ENCODE results near the gene EYA2. TPM values are rescaled to one million over a fixed set of nuclear protein-coding genes. Genes with fewer than 3 reads are reported as not detected.
"Not testable (repeated sequence)": the region's sequence is repeated elsewhere in the genome, so short reads cannot be mapped to it uniquely, and the experiment has no call there.

Gene EYA2
- total RNA-seq, 2 donors from 2014 or later, result 3.0 to 5.1 TPM

GRCh38 chr20:47196091-47197081 is 301.7 kb downstream of the EYA2 start:
- DNase-seq (peak; percentile 76), ATAC-seq (peak; percentile 82 to 86)
- intact Hi-C loops (cut with DNase I), result loop anchor here (1.0 to 5.0 kb wide), 2 partner anchors 186 to 188 kb away; no protein-coding TSS in a partner anchor

GRCh38 chr20:47198254-47198671 is 303.6 kb downstream of the EYA2 start:
- intact Hi-C loops (cut with DNase I), result loop anchor here in 1 of 2 donors (5.0 kb wide), 1 partner anchor 184 kb away; no protein-coding TSS in a partner anchor
- no peak for DNase-seq
- ATAC-seq, result no peak

- no peak for ATAC-seq
- DNase-seq, result no peak
- intact Hi-C loops (cut with DNase I), result loop anchor here in 1 of 2 donors (5.0 kb wide), 1 partner anchor 183 kb away; no protein-coding TSS in a partner anchor
Measured at GRCh38 chr20:47198996-47199552, 304.4 kb downstream of the EYA2 start.

- ATAC-seq (no peak), DNase-seq (no peak)
- intact Hi-C loops (cut with DNase I), result loop anchor here (5.0 to 10.0 kb wide), 2 partner anchors 421 to 424 kb away; no protein-coding TSS in a partner anchor
Measured at GRCh38 chr20:47201074-47201730, 306.6 kb downstream of the EYA2 start.

- DNase-seq (no peak), ATAC-seq (no peak)
- intact Hi-C loops (cut with DNase I), result loop anchor here (5.0 to 10.0 kb wide), 2 partner anchors 419 to 422 kb away; no protein-coding TSS in a partner anchor
Measured at GRCh38 chr20:47202733-47203667, 308.4 kb downstream of the EYA2 start.

- intact Hi-C loops (cut with DNase I), result loop anchor here (5.0 to 10.0 kb wide), 2 partner anchors 418 to 421 kb away; no protein-coding TSS in a partner anchor
- ATAC-seq, result no peak
Measured at GRCh38 chr20:47204008-47204849, 309.6 kb downstream of the EYA2 start.

GRCh38 chr20:47204850-47205122 is 310.1 kb downstream of the EYA2 start:
- not testable (repeated sequence) for ATAC-seq, DNase-seq
- intact Hi-C loops (cut with DNase I), result loop anchor here (5.0 to 10.0 kb wide), 2 partner anchors 418 to 420 kb away; no protein-coding TSS in a partner anchor

More at GRCh38 chr20:47204008-47204849, 309.6 kb downstream of the EYA2 start:
- DNase-seq, result no peak

- ATAC-seq (peak; percentile 83 to 86), DNase-seq (peak; percentile 59)
- intact Hi-C loops (cut with DNase I), result loop anchor here in 1 of 2 donors (10.0 kb wide), 1 partner anchor 419 kb away; no protein-coding TSS in a partner anchor
Measured at GRCh38 chr20:47205577-47206123, 311.0 kb downstream of the EYA2 start.

GRCh38 chr20:47206552-47206951 is 311.9 kb downstream of the EYA2 start:
- intact Hi-C loops (cut with DNase I), result loop anchor here in 1 of 2 donors (10.0 kb wide), 1 partner anchor 418 kb away; no protein-coding TSS in a partner anchor
- ATAC-seq, DNase-seq: not testable (repeated sequence)

GRCh38 chr20:47206962-47207641 is 312.5 kb downstream of the EYA2 start:
- no peak for ATAC-seq

GRCh38 chr20:47208534-47209174 is 314.0 kb downstream of the EYA2 start:
- intact Hi-C loops (cut with DNase I), result loop anchor here in 1 of 2 donors (10.0 kb wide), 1 partner anchor 416 kb away; no protein-coding TSS in a partner anchor
- DNase-seq (no peak), ATAC-seq (no peak)

More at GRCh38 chr20:47206962-47207641, 312.5 kb downstream of the EYA2 start:
- DNase-seq, result no peak
- intact Hi-C loops (cut with DNase I), result loop anchor here in 1 of 2 donors (10.0 kb wide), 1 partner anchor 418 kb away; no protein-coding TSS in a partner anchor

- intact Hi-C loops (cut with DNase I), result loop anchor here (5.0 to 10.0 kb wide), 2 partner anchors 47 to 415 kb away; no protein-coding TSS in a partner anchor
- DNase-seq, result no peak
- ATAC-seq, result no peak
Measured at GRCh38 chr20:47209982-47210381, 315.3 kb downstream of the EYA2 start.

GRCh38 chr20:47210470-47210869 is 315.8 kb downstream of the EYA2 start:
- no peak for DNase-seq
- ATAC-seq, result no peak
- intact Hi-C loops (cut with DNase I), result loop anchor here in 1 of 2 donors (5.0 kb wide), 1 partner anchor 47 kb away; no protein-coding TSS in a partner anchor

- no peak for ATAC-seq
- intact Hi-C loops (cut with DNase I), result loop anchor here in 1 of 2 donors (5.0 kb wide), 1 partner anchor 46 kb away; no protein-coding TSS in a partner anchor
Measured at GRCh38 chr20:47211036-47211435, 316.4 kb downstream of the EYA2 start.

GRCh38 chr20:47212606-47213207 is 318.1 kb downstream of the EYA2 start:
- intact Hi-C loops (cut with DNase I), result loop anchor here in 1 of 2 donors (5.0 kb wide), 1 partner anchor 45 kb away; no protein-coding TSS in a partner anchor
- DNase-seq (no peak), ATAC-seq (no peak)

More at GRCh38 chr20:47211036-47211435, 316.4 kb downstream of the EYA2 start:
- no peak for DNase-seq

Measured in left cardiac atrium (tissue), 4 donors.